HG03432 (cell line): ENCODE measurements around the gene CAPZB.
"Not testable (repeated sequence)": the region's sequence is repeated elsewhere in the genome, so short reads cannot be mapped to it uniquely, and the experiment has no call there.

Experiments
- ATAC-seq: cut with Tn5 transposase; IDR thresholded peaks from one replicate; pipeline ENCODE4 v1.9.1; 2021; ENCODE audit warnings: mild to moderate bottlenecking, moderate library complexity; ENCODE audit not compliant: unreplicated experiment

Gene CAPZB

GRCh38 chr1:19315378-19316198, 169.8 kb downstream of the CAPZB start:
- ATAC-seq: no peak

DNA sequence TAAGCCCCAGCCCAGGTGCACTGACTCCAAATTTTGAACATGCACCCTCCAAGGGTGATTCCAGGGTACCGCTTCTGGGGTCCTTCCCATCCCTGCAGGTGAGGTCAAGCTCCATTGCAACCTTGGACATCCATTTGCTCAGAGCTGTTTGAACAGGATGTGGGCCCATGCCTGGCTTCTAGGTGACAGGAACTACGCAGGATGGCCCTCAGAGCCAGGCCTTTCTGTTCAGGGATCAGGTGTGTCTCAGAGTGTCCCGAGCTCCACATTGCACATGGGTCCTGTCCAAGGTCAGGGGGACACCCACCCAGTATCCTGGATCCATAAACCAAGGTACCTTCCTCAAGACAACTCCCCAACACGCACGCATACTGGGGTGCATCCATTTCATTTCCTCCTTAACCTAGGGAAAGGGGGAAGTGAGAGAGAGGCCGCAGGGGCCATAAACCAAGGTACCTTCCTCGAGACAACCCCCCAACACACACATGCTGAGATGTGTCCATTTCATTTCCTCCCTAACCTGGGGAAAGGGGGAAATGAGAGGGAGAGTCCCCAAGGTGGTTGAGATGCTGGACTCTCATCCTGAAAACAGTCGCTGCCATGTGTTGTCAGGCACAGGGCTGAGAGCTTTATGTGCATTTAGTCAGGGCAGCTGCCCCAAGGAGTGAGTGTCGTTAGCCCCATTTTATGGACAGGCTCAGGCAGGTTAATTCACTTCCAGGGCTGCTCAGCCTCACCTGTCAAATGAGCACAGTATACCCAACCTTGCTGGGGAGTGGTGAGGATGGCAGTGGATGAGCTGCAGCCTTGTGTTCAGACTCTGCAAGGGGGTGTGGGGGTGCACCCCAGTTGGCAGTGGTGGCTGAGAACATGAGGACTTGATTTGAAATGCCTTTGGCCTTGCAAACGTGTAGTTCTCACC, 171.1 kb downstream of the CAPZB start:
- ATAC-seq: no peak

DNA sequence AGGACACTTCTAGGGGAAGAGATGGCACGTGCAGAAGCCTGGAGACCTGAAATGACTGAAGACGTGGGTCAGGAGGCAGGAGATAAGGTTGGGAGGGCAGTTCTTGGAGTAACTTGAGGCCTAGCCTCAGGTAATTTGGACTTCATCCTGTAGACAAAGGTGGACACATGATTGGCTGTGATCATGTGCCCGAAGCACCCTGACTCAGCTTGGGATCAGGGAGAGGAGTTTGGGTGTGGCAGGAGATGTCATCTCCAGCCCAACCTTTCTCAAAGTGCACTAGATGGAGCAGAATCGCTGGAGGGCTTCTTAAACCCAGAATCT, 171.7 kb downstream of the CAPZB start:
- no peak for ATAC-seq

GRCh38 chr1:19312782-19313635, 172.3 kb downstream of the CAPZB start:
- peak; percentile 12 for ATAC-seq

GRCh38 chr1:19311931-19312781, 173.2 kb downstream of the CAPZB start, which contains the start of the genes AKR7A2 and SLC66A1:
TSS of gene AKR7A2 (minus strand) at chr1:19312144. CDS start at chr1:19312124, 20 bp downstream.
TSS of gene SLC66A1 (plus strand) at chr1:19312326. CDS start at chr1:19317678, 5,352 bp downstream.
- peak; percentile 76 for ATAC-seq

GRCh38 chr1:19311503-19311930, 173.8 kb downstream of the CAPZB start:
- peak; percentile 15 for ATAC-seq

- no peak for ATAC-seq
Observed at GRCh38 chr1:19310720-19311502, 174.4 kb downstream of the CAPZB start.

- ATAC-seq: no peak
Observed at GRCh38 chr1:19310061-19310460, 175.3 kb downstream of the CAPZB start.

DNA sequence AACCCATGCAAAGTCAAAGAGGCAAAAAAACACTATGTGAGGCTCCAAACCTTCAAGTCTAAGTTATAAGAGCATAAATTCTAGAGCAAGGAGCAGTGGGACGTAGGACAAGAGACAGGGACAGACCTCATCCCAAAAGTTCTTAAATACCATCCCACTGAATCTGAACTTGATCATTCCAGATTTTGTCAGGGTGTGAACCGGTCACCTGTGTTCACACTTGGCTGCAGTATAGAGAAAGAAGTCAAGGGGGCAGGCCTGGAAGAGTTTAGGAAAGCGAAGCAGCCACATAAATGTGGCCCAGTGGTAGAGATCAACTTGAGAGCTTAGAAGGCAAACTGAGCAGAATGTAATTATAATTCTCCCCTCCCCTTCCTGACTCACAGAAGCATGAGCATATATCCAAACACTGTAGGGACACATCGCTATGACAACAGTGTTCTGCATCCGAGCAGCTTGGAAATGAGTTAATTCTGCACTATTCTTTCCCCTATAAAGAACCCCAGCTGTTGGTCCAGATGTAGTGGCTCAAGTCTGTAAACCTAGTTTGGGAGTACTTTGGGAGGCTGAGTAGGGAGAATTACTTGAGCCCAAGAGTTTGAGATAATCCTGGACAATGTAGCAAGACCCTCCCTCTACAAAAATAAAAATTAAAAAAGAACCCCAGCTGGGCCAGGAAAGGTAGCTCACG, 176.1 kb downstream of the CAPZB start:
- ATAC-seq: no peak

- no peak for ATAC-seq
Observed at GRCh38 chr1:19308509-19308907, 176.8 kb downstream of the CAPZB start.

GRCh38 chr1:19307794-19308508, 177.4 kb downstream of the CAPZB start:
- ATAC-seq: no peak

DNA sequence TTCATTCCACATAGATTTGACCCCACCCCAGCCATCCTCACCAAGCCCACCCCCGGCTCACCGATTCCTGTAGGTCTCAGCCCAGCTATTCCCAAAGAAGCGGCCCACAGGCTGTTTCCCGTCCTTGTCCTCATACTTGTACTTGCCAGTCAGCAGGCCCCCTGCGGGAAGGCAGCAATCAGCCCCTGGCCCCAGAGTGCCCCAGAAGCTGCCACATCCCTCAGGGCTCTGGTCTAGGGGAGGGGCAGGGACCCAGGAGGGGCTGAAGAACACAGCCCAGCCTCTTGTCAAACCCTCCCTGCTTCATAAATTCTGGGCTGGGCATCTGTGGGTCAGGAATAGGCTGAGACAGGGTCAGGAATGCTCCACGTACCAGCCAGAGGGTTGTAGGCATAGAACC, 178.4 kb downstream of the CAPZB start:
- ATAC-seq: no peak

DNA sequence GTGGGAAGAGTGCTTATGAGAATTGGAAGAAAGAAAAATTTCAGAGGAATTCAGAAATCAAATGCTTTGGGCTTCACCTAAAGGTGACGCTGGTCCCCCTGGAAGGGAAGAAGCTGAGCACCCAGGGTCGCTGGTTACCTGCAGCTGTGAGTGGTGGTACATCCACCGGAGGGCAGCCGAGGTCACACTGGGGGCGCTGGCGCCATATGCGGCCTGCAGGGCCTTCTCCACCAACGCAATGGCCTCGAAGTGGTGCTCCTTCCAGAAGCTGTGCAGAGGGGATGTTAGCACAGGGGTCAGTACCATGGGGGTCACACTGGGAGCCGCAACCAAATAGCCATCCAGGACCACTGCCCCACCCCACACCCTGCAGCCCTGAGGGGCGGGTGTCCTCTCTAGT, 179.5 kb downstream of the CAPZB start:
- no peak for ATAC-seq

DNA sequence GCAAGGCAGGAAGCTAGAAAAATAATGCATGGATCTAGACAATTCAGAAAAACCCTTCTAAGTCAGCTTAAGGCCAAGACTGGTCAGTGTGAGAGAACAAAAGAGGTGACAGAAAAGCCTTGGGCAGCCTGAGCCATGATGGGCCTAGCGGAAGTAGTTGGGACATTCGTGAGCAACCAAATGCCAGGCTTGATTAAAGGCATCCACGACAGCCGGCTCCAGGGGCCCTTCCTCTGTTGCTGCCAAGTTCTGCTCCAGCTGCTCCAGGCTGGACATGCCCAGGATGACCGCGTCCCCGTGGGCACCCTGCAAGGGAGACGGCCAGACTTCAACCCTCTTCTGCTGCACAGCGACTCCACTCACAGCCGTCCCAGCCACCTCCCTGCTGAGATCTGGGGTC, 181.3 kb downstream of the CAPZB start:
- not testable (repeated sequence) for ATAC-seq

- ATAC-seq: no peak
Observed at GRCh38 chr1:19300211-19300610, 185.1 kb downstream of the CAPZB start.

- no peak for ATAC-seq
Observed at GRCh38 chr1:19294638-19295037, 190.7 kb downstream of the CAPZB start.

GRCh38 chr1:19289244-19289643, 196.1 kb downstream of the CAPZB start:
- no peak for ATAC-seq
